22Rv1 (cell line): ENCODE results near the gene TATDN2.

Experiments used
- CTCF ChIP-seq: fragments of 450-650 bp; IDR thresholded peaks from 2 replicates; pipeline ENCODE4 v1.5.1; 2017; ENCODE audit warnings: mild to moderate bottlenecking
- ZFX ChIP-seq: fragments of 450-650 bp; IDR thresholded peaks from 2 replicates; pipeline ENCODE4 v1.6.1; 2017; ENCODE audit warnings: antibody characterized with exemption, borderline replicate concordance

GRCh38 chr3:10234526-10235230 is 13.6 kb upstream of the TATDN2 start:
- no peak for TF ChIP-seq ZFX
- TF ChIP-seq CTCF: no peak
